ENCODE data around the gene BMERB1. TPM values are rescaled to one million over a fixed set of nuclear protein-coding genes. Genes with fewer than 3 reads are reported as not detected.

The BMERB1 gene
- total and polyA plus RNA-seq, 9 of the 15 experiments (the other 6 are each of a cell fraction or from before 2014, with no cell fraction given) = 0.29 to 2.9 (median 0.94) TPM

DNA sequence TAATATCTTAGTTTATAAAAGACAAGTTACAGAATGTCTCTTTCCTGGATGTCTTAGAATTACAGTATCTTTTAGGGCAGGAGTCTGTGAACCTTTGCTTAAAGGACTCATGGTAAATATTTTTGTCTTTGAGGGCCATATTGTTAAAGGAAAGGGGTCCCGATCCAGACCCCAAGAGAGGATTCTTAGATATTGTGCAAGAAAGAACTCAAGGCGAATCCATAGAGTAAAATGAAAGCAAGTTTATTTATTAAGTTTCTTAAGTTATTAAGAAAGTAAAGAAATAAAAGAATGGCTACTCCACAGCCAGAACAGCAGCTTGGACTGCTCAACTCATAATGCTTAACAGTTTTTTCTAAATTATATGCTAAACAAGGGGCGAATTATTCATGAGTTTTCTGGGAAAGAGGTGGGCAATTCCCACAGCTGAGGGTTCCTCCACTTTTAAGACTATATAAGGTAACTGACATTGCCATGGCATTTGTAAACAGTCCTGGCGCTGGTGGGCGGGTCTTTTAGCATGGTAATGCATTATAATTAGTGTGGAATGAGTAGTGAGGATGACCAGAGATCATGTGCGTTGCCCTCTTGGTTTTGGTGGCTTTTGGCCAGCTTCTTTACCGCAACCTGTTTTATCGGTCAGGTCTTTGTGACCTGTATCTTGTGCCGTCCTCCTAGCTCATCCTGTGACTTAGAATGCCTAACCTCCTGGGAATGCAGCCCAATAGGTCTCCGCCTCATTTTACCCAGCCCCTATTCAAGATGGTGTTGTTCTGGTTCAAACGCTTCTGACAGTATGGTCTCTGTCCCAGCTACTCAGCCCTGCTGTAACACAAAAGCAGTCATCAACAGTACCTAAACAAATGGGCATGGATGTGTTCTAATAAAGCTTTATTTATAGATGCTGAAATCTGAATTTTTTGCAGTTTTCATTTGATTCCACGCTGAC, 53.2 kb downstream of the BMERB1 start (continued):
- TF ChIP-seq, protein P1, sequence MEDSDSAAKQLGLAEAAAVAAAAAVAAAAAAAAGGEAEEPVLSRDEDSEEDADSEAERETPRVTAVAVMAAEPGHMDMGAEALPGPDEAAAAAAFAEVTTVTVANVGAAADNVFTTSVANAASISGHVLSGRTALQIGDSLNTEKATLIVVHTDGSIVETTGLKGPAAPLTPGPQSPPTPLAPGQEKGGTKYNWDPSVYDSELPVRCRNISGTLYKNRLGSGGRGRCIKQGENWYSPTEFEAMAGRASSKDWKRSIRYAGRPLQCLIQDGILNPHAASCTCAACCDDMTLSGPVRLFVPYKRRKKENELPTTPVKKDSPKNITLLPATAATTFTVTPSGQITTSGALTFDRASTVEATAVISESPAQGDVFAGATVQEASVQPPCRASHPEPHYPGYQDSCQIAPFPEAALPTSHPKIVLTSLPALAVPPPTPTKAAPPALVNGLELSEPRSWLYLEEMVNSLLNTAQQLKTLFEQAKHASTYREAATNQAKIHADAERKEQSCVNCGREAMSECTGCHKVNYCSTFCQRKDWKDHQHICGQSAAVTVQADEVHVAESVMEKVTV (CRISPR knock-in tag; IDR thresholded peaks at IDR 0.05) = no peak
- TF ChIP-seq ZNF431 (CRISPR knock-in tag; IDR thresholded peaks at IDR 0.05) = no peak
- TF ChIP-seq ARID2 (IDR thresholded peaks at IDR 0.05) = no peak
- TF ChIP-seq FOXM1 (IDR thresholded peaks at IDR 0.05; ENCODE audit: low read depth) = no peak
- no peak for TF ChIP-seq FOXM1 (CRISPR knock-in tag; IDR thresholded peaks at IDR 0.05; ENCODE audit: low read depth)
- no peak for TF ChIP-seq TBL1XR1 (IDR thresholded peaks at IDR 0.05; ENCODE audit: low read length in 2 of 2)
- TF ChIP-seq HNRNPL (IDR thresholded peaks at IDR 0.05; ENCODE audit: low read depth, low read length) = no peak
- no peak for TF ChIP-seq HMG20A (CRISPR knock-in tag; conservative IDR thresholded peaks at IDR 0.05)
- TF ChIP-seq, protein P2, sequence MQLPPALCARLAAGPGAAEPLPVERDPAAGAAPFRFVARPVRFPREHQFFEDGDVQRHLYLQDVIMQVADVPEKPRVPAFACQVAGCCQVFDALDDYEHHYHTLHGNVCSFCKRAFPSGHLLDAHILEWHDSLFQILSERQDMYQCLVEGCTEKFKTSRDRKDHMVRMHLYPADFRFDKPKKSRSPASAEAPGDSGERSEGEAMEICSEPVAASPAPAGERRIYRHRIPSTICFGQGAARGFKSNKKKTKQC (CRISPR knock-in tag; IDR thresholded peaks at IDR 0.05) = no peak
- TF ChIP-seq CHCHD3 (CRISPR knock-in tag; IDR thresholded peaks at IDR 0.05) = no peak
- TF ChIP-seq, protein P3, sequence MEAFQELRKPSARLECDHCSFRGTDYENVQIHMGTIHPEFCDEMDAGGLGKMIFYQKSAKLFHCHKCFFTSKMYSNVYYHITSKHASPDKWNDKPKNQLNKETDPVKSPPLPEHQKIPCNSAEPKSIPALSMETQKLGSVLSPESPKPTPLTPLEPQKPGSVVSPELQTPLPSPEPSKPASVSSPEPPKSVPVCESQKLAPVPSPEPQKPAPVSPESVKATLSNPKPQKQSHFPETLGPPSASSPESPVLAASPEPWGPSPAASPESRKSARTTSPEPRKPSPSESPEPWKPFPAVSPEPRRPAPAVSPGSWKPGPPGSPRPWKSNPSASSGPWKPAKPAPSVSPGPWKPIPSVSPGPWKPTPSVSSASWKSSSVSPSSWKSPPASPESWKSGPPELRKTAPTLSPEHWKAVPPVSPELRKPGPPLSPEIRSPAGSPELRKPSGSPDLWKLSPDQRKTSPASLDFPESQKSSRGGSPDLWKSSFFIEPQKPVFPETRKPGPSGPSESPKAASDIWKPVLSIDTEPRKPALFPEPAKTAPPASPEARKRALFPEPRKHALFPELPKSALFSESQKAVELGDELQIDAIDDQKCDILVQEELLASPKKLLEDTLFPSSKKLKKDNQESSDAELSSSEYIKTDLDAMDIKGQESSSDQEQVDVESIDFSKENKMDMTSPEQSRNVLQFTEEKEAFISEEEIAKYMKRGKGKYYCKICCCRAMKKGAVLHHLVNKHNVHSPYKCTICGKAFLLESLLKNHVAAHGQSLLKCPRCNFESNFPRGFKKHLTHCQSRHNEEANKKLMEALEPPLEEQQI (IDR thresholded peaks at IDR 0.05) = no peak
- 0 out of 2 replicates have a peak, but pooled peaks have one; percentile 6 for TF ChIP-seq EGR1 (conservative IDR thresholded peaks at IDR 0.05)
- TF ChIP-seq KAT7 (CRISPR knock-in tag; IDR thresholded peaks at IDR 0.05; ENCODE audit: borderline replicate concordance) = no peak
- no peak for TF ChIP-seq NFIX (CRISPR knock-in tag; IDR thresholded peaks at IDR 0.05; ENCODE audit: low read depth)
- peak; percentile 14; the same call in 1 of the 2 replicates for TF ChIP-seq CXXC5 (CRISPR knock-in tag; IDR thresholded peaks at IDR 0.05)
- TF ChIP-seq ZNF668 (CRISPR knock-in tag; IDR thresholded peaks at IDR 0.05) = no peak
- TF ChIP-seq SREBF1 (IDR thresholded peaks at IDR 0.05; ENCODE audit: borderline replicate concordance, low read depth, low read length) = no peak
- TF ChIP-seq LARP7 (IDR thresholded peaks at IDR 0.05) = no peak
- TF ChIP-seq RBM39 (optimal IDR thresholded peaks at IDR 0.05; ENCODE audit: low read depth, low read length) = no peak
- TF ChIP-seq, protein P4, sequence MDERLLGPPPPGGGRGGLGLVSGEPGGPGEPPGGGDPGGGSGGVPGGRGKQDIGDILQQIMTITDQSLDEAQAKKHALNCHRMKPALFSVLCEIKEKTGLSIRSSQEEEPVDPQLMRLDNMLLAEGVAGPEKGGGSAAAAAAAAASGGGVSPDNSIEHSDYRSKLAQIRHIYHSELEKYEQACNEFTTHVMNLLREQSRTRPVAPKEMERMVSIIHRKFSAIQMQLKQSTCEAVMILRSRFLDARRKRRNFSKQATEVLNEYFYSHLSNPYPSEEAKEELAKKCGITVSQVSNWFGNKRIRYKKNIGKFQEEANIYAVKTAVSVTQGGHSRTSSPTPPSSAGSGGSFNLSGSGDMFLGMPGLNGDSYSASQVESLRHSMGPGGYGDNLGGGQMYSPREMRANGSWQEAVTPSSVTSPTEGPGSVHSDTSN (CRISPR knock-in tag; IDR thresholded peaks at IDR 0.05; ENCODE audit: low read depth) = no peak
- TF ChIP-seq, protein P4 (tag; conservative IDR thresholded peaks at IDR 0.05; ENCODE audit: low read depth) = peak; percentile 26; the same call in 1 of the 2 replicates
- TF ChIP-seq TCF3 (CRISPR knock-in tag; IDR thresholded peaks at IDR 0.05) = no peak

Measured in K562 (cell line).